SJSA1 (cell line): ENCODE results near the gene WBP4. TPM values are rescaled to one million over a fixed set of nuclear protein-coding genes. Genes with fewer than 3 reads are reported as not detected.
"Not testable (repeated sequence)": the region's sequence is repeated elsewhere in the genome, so short reads cannot be mapped to it uniquely, and the experiment has no call there.

Experiments
- DNase-seq, 2 experiments: peaks; one replicate each; pipeline ENCODE4 v3.0.0-alpha.2; 2015 to 2020; ENCODE audit warnings: low spot score in 2 of 2, low read depth in 1 of 2
- H3K27ac ChIP-seq: fragments of 250-450 bp; sonication (Bioruptor Pico); 2 replicates; pipeline ENCODE4 v1.5.1; 2020; ENCODE audit warnings: mild to moderate bottlenecking, moderate library complexity
- H3K27me3 ChIP-seq: fragments of 250-450 bp; sonication (Bioruptor Pico); replicated peaks from 2 replicates; pipeline ENCODE4 v1.5.1; 2020; ENCODE audit warnings: mild to moderate bottlenecking, moderate library complexity
- H3K36me3 ChIP-seq: fragments of 250-450 bp; sonication (Bioruptor Pico); 2 replicates; pipeline ENCODE4 v1.5.1; 2020; ENCODE audit warnings: mild to moderate bottlenecking
- H3K4me1 ChIP-seq: fragments of 250-450 bp; sonication (Bioruptor Pico); replicated peaks from 2 replicates; pipeline ENCODE4 v1.6.1; 2021; ENCODE audit warnings: mild to moderate bottlenecking
- H3K4me3 ChIP-seq: fragments of 250-450 bp; sonication (Bioruptor Pico); 2 replicates; pipeline ENCODE4 v1.5.1; 2020; ENCODE audit warnings: mild to moderate bottlenecking
- H3K9me3 ChIP-seq: fragments of 250-450 bp; sonication (Bioruptor Pico); replicated peaks from 2 replicates; pipeline ENCODE4 v1.5.1; 2020; ENCODE audit warnings: mild to moderate bottlenecking
- total RNA-seq: library from RNA; depleted of rRNA; stranded (reverse); fragments of >200 nt; shearing (Covaris generic); gene quantifications from 2 replicates; pipeline ENCODE4 v1.2.3, GENCODE V29; 2014

Gene WBP4
- total RNA-seq, 1 experiment from 2014 or later, result 11.7 TPM

- Histone ChIP-seq H3K4me1 (no peaks in the 10 kb centered on the region), H3K36me3 (peaks cover 48% of the 10 kb centered on the region), H3K9me3 (no peaks in the 10 kb centered on the region), H3K4me3 (no peak overlapping the region), H3K27me3 (no peaks in the 10 kb centered on the region), H3K27ac (no peak overlapping the region)
- DNase-seq, result no peak
These were observed 16.2 kb downstream of the WBP4 start for GRCh38 chr13:41077475-41077874.

GRCh38 chr13:41079725-41080124 is 18.4 kb downstream of the WBP4 start:
- H3K4me1 ChIP-seq, result no peaks in the 10 kb centered on the region
- DNase-seq, result no peak
- peaks cover 46% of the 10 kb centered on the region for H3K36me3 ChIP-seq
- no peak overlapping the region for H3K4me3 ChIP-seq
- H3K27me3 ChIP-seq, result no peaks in the 10 kb centered on the region
- no peaks in the 10 kb centered on the region for H3K9me3 ChIP-seq
- H3K27ac ChIP-seq, result no peak overlapping the region

GRCh38 chr13:41085961-41086585 is 24.8 kb downstream of the WBP4 start:
- Histone ChIP-seq H3K4me1 (no peaks in the 10 kb centered on the region), H3K27me3 (no peaks in the 10 kb centered on the region), H3K27ac (no peak overlapping the region), H3K36me3 (peaks cover 11% of the 10 kb centered on the region), H3K4me3 (no peak overlapping the region), H3K9me3 (no peaks in the 10 kb centered on the region)
- DNase-seq, result no peak

- peaks cover 17% of the 10 kb centered on the region for H3K4me1 ChIP-seq
- not testable (repeated sequence) for H3K9me3 ChIP-seq, H3K36me3 ChIP-seq, H3K4me3 ChIP-seq, DNase-seq, H3K27me3 ChIP-seq, H3K27ac ChIP-seq
These were observed 34.4 kb downstream of the WBP4 start for GRCh38 chr13:41095681-41096080.

GRCh38 chr13:41098761-41099160 is 37.5 kb downstream of the WBP4 start:
- Histone ChIP-seq H3K36me3 (no peaks in the 10 kb centered on the region), H3K4me1 (no peaks in the 10 kb centered on the region), H3K4me3 (no peak overlapping the region), H3K27ac (no peak overlapping the region), H3K9me3 (no peaks in the 10 kb centered on the region), H3K27me3 (no peaks in the 10 kb centered on the region)
- DNase-seq, result no peak

- Histone ChIP-seq H3K9me3 (no peaks in the 10 kb centered on the region), H3K36me3 (no peaks in the 10 kb centered on the region), H3K4me1 (no peaks in the 10 kb centered on the region), H3K27me3 (no peaks in the 10 kb centered on the region), H3K27ac (no peak overlapping the region), H3K4me3 (no peak overlapping the region)
- no peak for DNase-seq
These were observed 38.7 kb downstream of the WBP4 start for GRCh38 chr13:41099986-41100385.

GRCh38 chr13:41107104-41107571 is 45.8 kb downstream of the WBP4 start:
- Histone ChIP-seq H3K9me3 (no peaks in the 10 kb centered on the region), H3K4me3 (no peak overlapping the region), H3K4me1 (no peaks in the 10 kb centered on the region), H3K27ac (no peak overlapping the region), H3K27me3 (no peaks in the 10 kb centered on the region), H3K36me3 (no peaks in the 10 kb centered on the region)
- no peak for DNase-seq

- no peak for DNase-seq
- Histone ChIP-seq H3K4me1 (no peaks in the 10 kb centered on the region), H3K27me3 (no peaks in the 10 kb centered on the region), H3K27ac (no peak overlapping the region), H3K4me3 (no peak overlapping the region), H3K9me3 (no peaks in the 10 kb centered on the region), H3K36me3 (no peaks in the 10 kb centered on the region)
These were observed 46.3 kb downstream of the WBP4 start for GRCh38 chr13:41107584-41108014.

- H3K27me3 ChIP-seq, result no peaks in the 10 kb centered on the region
- H3K27ac ChIP-seq, result no peak overlapping the region
- H3K36me3 ChIP-seq, result no peaks in the 10 kb centered on the region
- H3K4me1 ChIP-seq, result no peaks in the 10 kb centered on the region
- H3K9me3 ChIP-seq, result no peaks in the 10 kb centered on the region
- H3K4me3 ChIP-seq, result no peak overlapping the region
- no peak for DNase-seq
These were observed 50.1 kb downstream of the WBP4 start for GRCh38 chr13:41111454-41111853.

- no peak overlapping the region for H3K4me3 ChIP-seq
- H3K36me3 ChIP-seq, result no peaks in the 10 kb centered on the region
- no peaks in the 10 kb centered on the region for H3K9me3 ChIP-seq
- H3K27me3 ChIP-seq, result no peaks in the 10 kb centered on the region
- H3K27ac ChIP-seq, result no peak overlapping the region
- no peaks in the 10 kb centered on the region for H3K4me1 ChIP-seq
- DNase-seq, result no peak
These were observed 56.6 kb downstream of the WBP4 start for GRCh38 chr13:41117869-41118268.

GRCh38 chr13:41122838-41123237 is 61.5 kb downstream of the WBP4 start:
- DNase-seq, result no peak

GRCh38 chr13:41127701-41128100 is 66.4 kb downstream of the WBP4 start:
- no peaks in the 10 kb centered on the region for H3K9me3 ChIP-seq
- H3K27me3 ChIP-seq, result no peaks in the 10 kb centered on the region
- DNase-seq, result no peak
- H3K36me3 ChIP-seq, result peaks cover 14% of the 10 kb centered on the region
- H3K27ac ChIP-seq, result no peak overlapping the region
- peaks cover 12% of the 10 kb centered on the region for H3K4me1 ChIP-seq
- H3K4me3 ChIP-seq, result no peak overlapping the region

More at GRCh38 chr13:41122838-41123237, 61.5 kb downstream of the WBP4 start:
- Histone ChIP-seq H3K4me1 (no peaks in the 10 kb centered on the region), H3K4me3 (no peak overlapping the region), H3K27me3 (no peaks in the 10 kb centered on the region), H3K36me3 (no peaks in the 10 kb centered on the region), H3K27ac (no peak overlapping the region), H3K9me3 (no peaks in the 10 kb centered on the region)

GRCh38 chr13:41130356-41130755 is 69.0 kb downstream of the WBP4 start:
- Histone ChIP-seq H3K9me3 (no peaks in the 10 kb centered on the region), H3K36me3 (peaks cover 14% of the 10 kb centered on the region), H3K4me1 (peaks cover 12% of the 10 kb centered on the region), H3K27ac (no peak overlapping the region), H3K4me3 (no peak overlapping the region), H3K27me3 (no peaks in the 10 kb centered on the region)
- no peak for DNase-seq

GRCh38 chr13:41131189-41131588 is 69.9 kb downstream of the WBP4 start:
- H3K4me3 ChIP-seq, DNase-seq, H3K27ac ChIP-seq, H3K9me3 ChIP-seq, H3K27me3 ChIP-seq: not testable (repeated sequence)
- peaks cover 12% of the 10 kb centered on the region for H3K4me1 ChIP-seq
- H3K36me3 ChIP-seq, result peaks cover 14% of the 10 kb centered on the region
